GM19240 (cell line): ENCODE data around the gene IRX6.

Experiments used
- DNase-seq: peaks from one replicate; pipeline ENCODE4 v3.0.0; 2011; ENCODE audit warnings: low spot score; ENCODE audit not compliant: insufficient read length

Gene IRX6

GRCh38 chr16:55322327-55322726 is 1.7 kb upstream of the IRX6 start:
- DNase-seq, result no peak

GRCh38 chr16:55324285-55325079 is 479 bp downstream of the IRX6 start:
- no peak for DNase-seq

GRCh38 chr16:55325080-55325447 is 1.1 kb downstream of the IRX6 start:
- DNase-seq, result no peak

GRCh38 chr16:55325458-55326109 is 1.6 kb downstream of the IRX6 start:
- no peak for DNase-seq

GRCh38 chr16:55326261-55327092 is 2.5 kb downstream of the IRX6 start:
- no peak for DNase-seq

GRCh38 chr16:55328611-55329569 is 4.9 kb downstream of the IRX6 start:
- DNase-seq, result no peak

- no peak for DNase-seq
Measured at GRCh38 chr16:55329791-55330428, 5.9 kb downstream of the IRX6 start.

GRCh38 chr16:55330781-55331647 is 7.0 kb downstream of the IRX6 start:
- no peak for DNase-seq

GRCh38 chr16:55331648-55332185 is 7.7 kb downstream of the IRX6 start:
- no peak for DNase-seq

- no peak for DNase-seq
Measured at GRCh38 chr16:55333684-55334083, 9.7 kb downstream of the IRX6 start.

GRCh38 chr16:55338646-55339045 is 14.6 kb downstream of the IRX6 start:
- no peak for DNase-seq

GRCh38 chr16:55340445-55340844 is 16.4 kb downstream of the IRX6 start:
- DNase-seq, result no peak

GRCh38 chr16:55341681-55342080 is 17.7 kb downstream of the IRX6 start:
- no peak for DNase-seq

- DNase-seq, result no peak
Measured at GRCh38 chr16:55346475-55346874, 22.5 kb downstream of the IRX6 start.

- DNase-seq, result no peak
Measured at GRCh38 chr16:55349867-55350266, 25.9 kb downstream of the IRX6 start.

- no peak for DNase-seq
Measured at GRCh38 chr16:55350984-55351383, 27.0 kb downstream of the IRX6 start.

GRCh38 chr16:55351936-55352335 is 27.9 kb downstream of the IRX6 start:
- DNase-seq, result no peak

GRCh38 chr16:55357241-55357640 is 33.2 kb downstream of the IRX6 start:
- no peak for DNase-seq

GRCh38 chr16:55359946-55360345 is 35.9 kb downstream of the IRX6 start:
- no peak for DNase-seq
